Measurements from ENCODE around the gene MPP2.
"Not testable (repeated sequence)": the region's sequence is repeated elsewhere in the genome, so short reads cannot be mapped to it uniquely, and the experiment has no call there.

Gene MPP2

DNA sequence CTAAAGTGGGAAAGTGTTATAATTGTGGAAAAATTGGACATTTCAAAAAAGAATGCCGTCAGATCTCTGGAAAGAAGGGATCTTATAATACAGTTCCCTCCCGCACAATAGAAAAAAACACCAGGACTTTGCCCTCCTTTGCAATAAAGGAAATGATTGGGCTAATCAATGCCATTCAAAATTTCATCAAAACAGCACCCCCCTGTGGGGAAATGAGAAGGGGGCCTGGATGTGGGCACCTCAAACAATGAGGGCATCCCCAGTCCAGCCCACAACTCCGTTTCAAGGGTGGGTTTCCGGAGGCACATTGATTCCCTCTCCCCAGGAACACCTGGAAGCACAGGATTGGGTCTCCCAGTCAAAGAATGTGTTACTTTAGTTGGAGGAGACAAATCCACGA is 34.2 kb downstream of the MPP2 start:
- Histone ChIP-seq H3K9me2 (replicated peaks; ENCODE audit: control insufficient read depth, low read length) (no peaks in the 10 kb centered on the region), H3K4me2 (ENCODE audit: low read length) (no peak overlapping the region), H3K79me2 (ENCODE audit: control insufficient read depth, low read length) (no peaks in the 10 kb centered on the region), H3K4me3 (ENCODE audit: low read length) (no peak overlapping the region), H3K27ac (ENCODE audit: low read depth, low read length) (no peak overlapping the region), H3K4me1 (ENCODE audit: control insufficient read depth, low read length) (no peaks in the 10 kb centered on the region), H4K20me1 (ENCODE audit: control insufficient read depth, insufficient read depth, low read depth, low read length) (no peaks in the 10 kb centered on the region), H3K36me3 (ENCODE audit: control insufficient read depth, low read length) (no peaks in the 10 kb centered on the region), H3K27me3 (ENCODE audit: control insufficient read depth, low read length) (peaks cover 4% of the 10 kb centered on the region), H3F3A (ENCODE audit: control insufficient read depth, insufficient read depth) (no peaks in the 10 kb centered on the region), H3K9me3 (ENCODE audit: control insufficient read depth, insufficient read depth, low read length) (no peaks in the 10 kb centered on the region)
- peak; percentile 29 for TF ChIP-seq CTCF (IDR thresholded peaks at IDR 0.05; ENCODE audit: low read depth, low read length, poor library complexity, severe bottlenecking)
- no peak for TF ChIP-seq EZH2phosphoT487 (IDR thresholded peaks at IDR 0.05; ENCODE audit: borderline replicate concordance, low read length)

DNA sequence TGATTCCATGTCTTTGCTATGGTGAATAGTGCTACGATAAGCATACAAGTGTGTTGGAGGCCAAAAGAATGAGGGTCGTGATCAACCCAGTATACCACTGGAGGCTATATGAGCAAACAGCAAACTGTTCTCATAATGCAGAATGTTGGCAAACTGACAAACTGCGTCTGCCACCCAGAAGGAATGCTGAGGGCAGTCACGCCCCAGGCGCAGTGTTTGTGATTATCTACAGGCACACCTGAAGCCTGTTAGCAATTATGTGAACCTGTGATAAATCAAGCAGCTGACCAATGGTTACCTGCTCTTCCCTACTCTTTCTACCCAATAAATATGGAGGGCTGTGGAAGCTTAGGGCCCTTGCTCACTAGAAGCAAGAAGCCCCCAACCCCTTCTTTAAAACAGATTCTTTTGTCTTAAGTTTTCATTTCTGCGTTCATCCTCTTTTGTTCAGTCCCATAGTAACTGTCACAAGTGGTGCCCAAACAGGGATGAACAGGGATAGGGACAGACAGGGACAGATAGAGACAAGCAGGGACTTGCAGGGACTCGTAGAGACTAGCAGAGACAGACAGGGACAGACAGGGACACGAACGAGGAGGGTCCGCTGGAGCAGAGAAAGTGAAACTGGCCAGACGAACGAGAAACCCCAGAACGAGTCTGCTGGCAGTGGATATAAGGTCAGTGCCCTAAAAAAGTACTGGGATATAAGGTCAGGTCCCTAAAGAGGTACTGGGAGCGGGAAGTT is 35.2 kb downstream of the MPP2 start:
- Histone ChIP-seq H3K36me3 (ENCODE audit: control insufficient read depth, low read length) (no peaks in the 10 kb centered on the region), H3K27me3 (ENCODE audit: control insufficient read depth, low read length) (peaks cover 4% of the 10 kb centered on the region), H3K4me2 (ENCODE audit: low read length) (no peak overlapping the region), H3K79me2 (ENCODE audit: control insufficient read depth, low read length) (no peaks in the 10 kb centered on the region), H3K4me1 (ENCODE audit: control insufficient read depth, low read length) (no peaks in the 10 kb centered on the region), H3F3A (ENCODE audit: control insufficient read depth, insufficient read depth) (no peaks in the 10 kb centered on the region), H3K9me2 (replicated peaks; ENCODE audit: control insufficient read depth, low read length) (no peaks in the 10 kb centered on the region), H4K20me1 (ENCODE audit: control insufficient read depth, insufficient read depth, low read depth, low read length) (no peaks in the 10 kb centered on the region), H3K4me3 (ENCODE audit: low read length) (no peak overlapping the region), H3K9me3 (ENCODE audit: control insufficient read depth, insufficient read depth, low read length) (no peaks in the 10 kb centered on the region), H3K27ac (ENCODE audit: low read depth, low read length) (no peak overlapping the region)
- no peak for TF ChIP-seq EZH2phosphoT487 (IDR thresholded peaks at IDR 0.05; ENCODE audit: borderline replicate concordance, low read length)
- TF ChIP-seq CTCF (IDR thresholded peaks at IDR 0.05; ENCODE audit: low read depth, low read length, poor library complexity, severe bottlenecking), result no peak

DNA sequence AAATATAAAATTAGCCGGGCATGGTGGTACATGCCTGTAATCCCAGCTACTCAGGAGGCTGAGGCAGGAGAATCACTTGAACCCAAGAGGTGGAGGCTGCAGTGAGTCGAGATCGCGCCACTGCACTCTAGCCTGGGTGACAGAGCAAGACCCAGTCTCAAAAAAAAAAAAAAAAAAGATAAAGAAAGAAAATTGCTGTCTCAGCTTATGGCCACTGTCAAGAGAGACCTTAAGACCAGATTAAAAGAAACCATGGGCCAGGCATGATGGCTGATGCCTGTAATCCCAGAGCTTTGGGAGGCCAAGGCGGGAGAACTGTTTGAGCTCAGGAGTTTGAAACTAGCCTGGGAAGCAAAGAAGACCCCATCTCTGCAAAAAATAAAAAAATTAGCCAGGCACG is 38.3 kb downstream of the MPP2 start:
- H3K9me3 ChIP-seq (ENCODE audit: control insufficient read depth, insufficient read depth, low read length); H3K36me3 ChIP-seq (ENCODE audit: control insufficient read depth, low read length); H3K9me2 ChIP-seq (replicated peaks; ENCODE audit: control insufficient read depth, low read length); H4K20me1 ChIP-seq (ENCODE audit: control insufficient read depth, insufficient read depth, low read depth, low read length); H3K4me1 ChIP-seq (ENCODE audit: control insufficient read depth, low read length); H3K27ac ChIP-seq (ENCODE audit: low read depth, low read length); H3K4me2 ChIP-seq (ENCODE audit: low read length); H3K27me3 ChIP-seq (ENCODE audit: control insufficient read depth, low read length); H3F3A ChIP-seq (ENCODE audit: control insufficient read depth, insufficient read depth); H3K79me2 ChIP-seq (ENCODE audit: control insufficient read depth, low read length); H3K4me3 ChIP-seq (ENCODE audit: low read length): not testable (repeated sequence)

DNA sequence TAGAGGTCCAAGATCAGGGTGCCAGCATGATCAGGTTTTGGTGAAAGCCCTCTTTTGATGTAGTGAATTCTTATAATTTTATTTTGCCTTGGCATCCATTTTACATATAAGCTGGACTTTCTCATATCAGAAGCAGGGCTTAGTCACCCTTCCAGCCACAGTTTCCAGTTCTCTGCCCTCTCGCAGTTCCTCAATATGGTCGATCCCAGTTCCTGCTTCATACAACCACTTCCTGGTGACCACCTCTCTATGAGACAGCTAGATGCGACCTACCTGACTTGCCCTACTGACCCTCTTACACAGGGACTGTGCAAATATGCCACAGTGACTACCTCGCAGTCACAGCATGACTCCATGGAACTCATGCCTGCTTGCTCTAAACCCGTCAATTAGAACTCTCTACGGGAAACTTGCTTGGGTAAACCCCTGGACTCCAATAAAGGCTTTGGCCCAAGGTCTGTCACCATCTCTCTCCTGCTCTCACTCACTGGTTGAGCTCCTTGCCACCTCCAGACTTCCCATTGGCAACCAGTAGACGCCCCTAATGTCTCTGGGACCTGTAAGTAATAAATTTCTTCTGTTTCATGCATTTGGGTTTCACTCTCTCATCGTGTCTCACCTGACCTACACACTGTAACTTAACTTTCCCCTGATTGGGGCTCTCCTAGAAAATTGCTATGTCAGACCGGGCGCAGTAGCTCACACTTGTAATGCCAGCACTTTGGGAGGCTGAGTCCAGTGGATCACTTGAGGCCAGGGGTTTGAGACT is 38.9 kb downstream of the MPP2 start:
- H3K27me3 ChIP-seq (ENCODE audit: control insufficient read depth, low read length), result peaks cover 4% of the 10 kb centered on the region
- no peaks in the 10 kb centered on the region for H3F3A ChIP-seq (ENCODE audit: control insufficient read depth, insufficient read depth)
- no peaks in the 10 kb centered on the region for H3K4me1 ChIP-seq (ENCODE audit: control insufficient read depth, low read length)
- no peaks in the 10 kb centered on the region for H3K9me2 ChIP-seq (replicated peaks; ENCODE audit: control insufficient read depth, low read length)
- no peaks in the 10 kb centered on the region for H3K36me3 ChIP-seq (ENCODE audit: control insufficient read depth, low read length)
- no peaks in the 10 kb centered on the region for H4K20me1 ChIP-seq (ENCODE audit: control insufficient read depth, insufficient read depth, low read depth, low read length)
- H3K27ac ChIP-seq (ENCODE audit: low read depth, low read length), result no peak overlapping the region
- H3K4me3 ChIP-seq (ENCODE audit: low read length), result no peak overlapping the region
- H3K9me3 ChIP-seq (ENCODE audit: control insufficient read depth, insufficient read depth, low read length), result no peaks in the 10 kb centered on the region
- no peak overlapping the region for H3K4me2 ChIP-seq (ENCODE audit: low read length)
- no peak for TF ChIP-seq EZH2phosphoT487 (IDR thresholded peaks at IDR 0.05; ENCODE audit: borderline replicate concordance, low read length)
- TF ChIP-seq CTCF (IDR thresholded peaks at IDR 0.05; ENCODE audit: low read depth, low read length, poor library complexity, severe bottlenecking), result no peak
- no peaks in the 10 kb centered on the region for H3K79me2 ChIP-seq (ENCODE audit: control insufficient read depth, low read length)
